ENCODE results near the gene SND1.

The SND1 gene

GRCh38 chr7:128000854-128001265 lies 348.9 kb downstream of the SND1 start (continued):
- TF ChIP-seq ZBTB49 (tag by site-specific recombination; IDR thresholded peaks at IDR 0.05; ENCODE audit: low read depth) = no peak
- TF ChIP-seq ZNF426 (tag by site-specific recombination; IDR thresholded peaks at IDR 0.05) = no peak
- TF ChIP-seq ZNF843 (tag by site-specific recombination; IDR thresholded peaks at IDR 0.05) = no peak
- no peak for TF ChIP-seq WT1 (tag by site-specific recombination; IDR thresholded peaks at IDR 0.05)
- TF ChIP-seq ZBTB48 (tag by site-specific recombination; IDR thresholded peaks at IDR 0.05) = no peak
- no peak for TF ChIP-seq ZNF629 (tag by site-specific recombination; IDR thresholded peaks at IDR 0.05)
- no peak for TF ChIP-seq ZNF132 (tag by site-specific recombination; IDR thresholded peaks at IDR 0.05; ENCODE audit: borderline replicate concordance)

- Histone ChIP-seq H3K9me3 (ENCODE audit: control insufficient read depth, insufficient read depth, low read depth, low read length) (no peaks in the 10 kb centered on the region), H3K4me1 (ENCODE audit: control insufficient read depth, insufficient read depth, low read length) (no peaks in the 10 kb centered on the region), H3K36me3 (ENCODE audit: control insufficient read depth in 2 of 2, insufficient read depth in 1 of 2, low read length in 2 of 2) (no peaks in the 10 kb centered on the region), H3K4me3 (ENCODE audit: low read depth, low read length) (no peak overlapping the region), H3K27ac (ENCODE audit: extremely low read depth, low read depth, low read length) (no peak overlapping the region)
- CTCF ChIA-PET = no interaction called here
- POLR2A ChIA-PET = no interaction called here
- TF ChIP-seq ZNF19 (tag by site-specific recombination; IDR thresholded peaks at IDR 0.05; ENCODE audit: low read depth) (no peak), SETDB1 (IDR thresholded peaks at IDR 0.05; ENCODE audit: insufficient read length, low read length) (no peak), ZNF112 (tag by site-specific recombination; IDR thresholded peaks at IDR 0.05) (no peak), PRDM6 (tag by site-specific recombination; IDR thresholded peaks at IDR 0.05) (no peak), ZBTB49 (tag by site-specific recombination; IDR thresholded peaks at IDR 0.05; ENCODE audit: low read depth) (no peak), BCL11A (tag by site-specific recombination; IDR thresholded peaks at IDR 0.05; ENCODE audit: low read depth) (no peak), SP2 (tag by site-specific recombination; IDR thresholded peaks at IDR 0.05) (no peak), ZFP37 (tag by site-specific recombination; IDR thresholded peaks at IDR 0.05) (no peak), INSM2 (tag by site-specific recombination; IDR thresholded peaks at IDR 0.05) (no peak), ZNF580 (tag by site-specific recombination; IDR thresholded peaks at IDR 0.05) (no peak), ZNF350 (tag by site-specific recombination; IDR thresholded peaks at IDR 0.05) (no peak), ZNF571 (tag by site-specific recombination; IDR thresholded peaks at IDR 0.05) (no peak), HIC1 (tag by site-specific recombination; IDR thresholded peaks at IDR 0.05) (no peak), ZNF704 (tag by site-specific recombination; IDR thresholded peaks at IDR 0.05) (no peak), SALL2 (tag by site-specific recombination; IDR thresholded peaks at IDR 0.05; ENCODE audit: borderline replicate concordance) (no peak), ZNF157 (tag by site-specific recombination; IDR thresholded peaks at IDR 0.05) (no peak), CTCF (tag by site-specific recombination; IDR thresholded peaks at IDR 0.05) (no peak), ZNF211 (tag by site-specific recombination; IDR thresholded peaks at IDR 0.05; ENCODE audit: low read depth) (no peak)
Measured at GRCh38 chr7:128003167-128003566, 351.2 kb downstream of the SND1 start.
